Measurements from ENCODE around the gene FFAR3.

The FFAR3 gene

GRCh38 chr19:35357867-35358573 is at the start of gene FFAR3:
Gene FFAR3, plus strand, starts transcription at chr19:35358460. Its CDS starts 431 bp downstream, at chr19:35358891.
- no peak for DNase-seq (ENCODE audit: low read depth)

- no peak for DNase-seq (ENCODE audit: low read depth)
Observed at GRCh38 chr19:35308910-35309309, 49.4 kb upstream of the FFAR3 start.

GRCh38 chr19:35309481-35310279 is 48.6 kb upstream of the FFAR3 start:
- DNase-seq (ENCODE audit: low read depth): no peak

GRCh38 chr19:35310331-35310730 is 47.9 kb upstream of the FFAR3 start:
- DNase-seq (ENCODE audit: low read depth): no peak

- DNase-seq (ENCODE audit: low read depth): no peak
Observed at GRCh38 chr19:35310811-35311465, 47.3 kb upstream of the FFAR3 start.

GRCh38 chr19:35311901-35312665 is 46.2 kb upstream of the FFAR3 start:
- DNase-seq (ENCODE audit: low read depth): no peak

GRCh38 chr19:35313587-35313986 is 44.7 kb upstream of the FFAR3 start:
- no peak for DNase-seq (ENCODE audit: low read depth)

GRCh38 chr19:35314031-35314430 is 44.2 kb upstream of the FFAR3 start:
- DNase-seq (ENCODE audit: low read depth): no peak

GRCh38 chr19:35314858-35315470 is 43.3 kb upstream of the FFAR3 start:
- no peak for DNase-seq (ENCODE audit: low read depth)

- no peak for DNase-seq (ENCODE audit: low read depth)
Observed at GRCh38 chr19:35315883-35316282, 42.4 kb upstream of the FFAR3 start.

GRCh38 chr19:35316560-35316959 is 41.7 kb upstream of the FFAR3 start:
- no peak for DNase-seq (ENCODE audit: low read depth)

GRCh38 chr19:35317464-35318043 is 40.7 kb upstream of the FFAR3 start:
- DNase-seq (ENCODE audit: low read depth): no peak

- DNase-seq (ENCODE audit: low read depth): no peak
Observed at GRCh38 chr19:35318679-35319448, 39.4 kb upstream of the FFAR3 start.

- DNase-seq (ENCODE audit: low read depth): no peak
Observed at GRCh38 chr19:35320065-35320713, 38.1 kb upstream of the FFAR3 start.

- no peak for DNase-seq (ENCODE audit: low read depth)
Observed at GRCh38 chr19:35321291-35321690, 37.0 kb upstream of the FFAR3 start.

GRCh38 chr19:35322014-35322413 is 36.2 kb upstream of the FFAR3 start:
- DNase-seq (ENCODE audit: low read depth): no peak

- DNase-seq (ENCODE audit: low read depth): no peak
Observed at GRCh38 chr19:35327642-35328041, 30.6 kb upstream of the FFAR3 start.

- no peak for DNase-seq (ENCODE audit: low read depth)
Observed at GRCh38 chr19:35328851-35329285, 29.4 kb upstream of the FFAR3 start, which contains the start of gene CD22. Gene CD22, plus strand, starts transcription at chr19:35329187. Its CDS starts 2,854 bp downstream, at chr19:35332041.

- DNase-seq (ENCODE audit: low read depth): no peak
Observed at GRCh38 chr19:35329323-35329722, 28.9 kb upstream of the FFAR3 start.

- no peak for DNase-seq (ENCODE audit: low read depth)
Observed at GRCh38 chr19:35330475-35330874, 27.8 kb upstream of the FFAR3 start.

Measured in T-helper 22 cell (primary cell).